HG03097 (cell line): Measurements from ENCODE around the gene NISCH.

Experiments
- ATAC-seq: cut with Tn5 transposase; IDR thresholded peaks from one replicate; pipeline ENCODE4 v1.9.1; 2021; ENCODE audit not compliant: unreplicated experiment, low FRiP score

NISCH gene

GRCh38 chr3:52446631-52447511 is 8.5 kb upstream of the NISCH start:
- no peak for ATAC-seq

GRCh38 chr3:52447512-52448355 is 7.7 kb upstream of the NISCH start:
- ATAC-seq, result no peak

- ATAC-seq, result no peak
Observed at GRCh38 chr3:52450489-52451236, 4.7 kb upstream of the NISCH start.

- no peak for ATAC-seq
Observed at GRCh38 chr3:52451237-52452083, 3.9 kb upstream of the NISCH start.

- no peak for ATAC-seq
Observed at GRCh38 chr3:52452126-52452525, 3.3 kb upstream of the NISCH start.

GRCh38 chr3:52452570-52453221 is 2.7 kb upstream of the NISCH start:
- ATAC-seq, result no peak

- ATAC-seq, result no peak
Observed at GRCh38 chr3:52453496-52454249, 1.7 kb upstream of the NISCH start, which contains the start of gene TNNC1. Gene TNNC1, minus strand, starts transcription at chr3:52454041. Its CDS starts 26 bp downstream, at chr3:52454015.

GRCh38 chr3:52454250-52454937 is 1.0 kb upstream of the NISCH start:
- ATAC-seq, result no peak

GRCh38 chr3:52454938-52455282 is 494 bp upstream of the NISCH start:
- no peak for ATAC-seq

- ATAC-seq, result no peak
Observed at GRCh38 chr3:52456169-52456799, 880 bp downstream of the NISCH start.

- ATAC-seq, result no peak
Observed at GRCh38 chr3:52456800-52457183, 1.4 kb downstream of the NISCH start.

GRCh38 chr3:52458031-52458760 is 2.8 kb downstream of the NISCH start:
- ATAC-seq, result no peak

- no peak for ATAC-seq
Observed at GRCh38 chr3:52458770-52459545, 3.6 kb downstream of the NISCH start.

- ATAC-seq, result no peak
Observed at GRCh38 chr3:52461874-52462273, 6.5 kb downstream of the NISCH start.

GRCh38 chr3:52463416-52463815 is 8.0 kb downstream of the NISCH start:
- ATAC-seq, result no peak

- no peak for ATAC-seq
Observed at GRCh38 chr3:52468336-52468735, 12.9 kb downstream of the NISCH start.
